Heart left ventricle (tissue), 13 donors: Measurements from ENCODE around the gene TAS2R14.

Experiments used
- CTCF ChIP-seq, 12 donors: fragments of 200-600 bp; sonication (generic) in 4 of 12; IDR thresholded peaks; one replicate each; pipeline versions ENCODE4 v1.5.0 to v1.8.0; 2018 to 2022; ENCODE audit warnings: antibody characterized with exemption in 12 of 12, mild to moderate bottlenecking in 5 of 12
- POLR2A ChIP-seq, 2 donors: fragments of 450-650 bp; IDR thresholded peaks; one replicate each; pipeline ENCODE4 v1.6.1; 2017; ENCODE audit warnings: antibody characterized with exemption in 2 of 2, mild to moderate bottlenecking in 2 of 2, moderate library complexity in 2 of 2
- donor health status: ischemic (EF 13 %, LVEDD 7.1; RV severe dilation, severe dysfunction).
- donor health status: DM: no; HTN: yes; CAD: no.
- donor health status: DM: no; HTN: no; CAD: no.
- donor health status: ischemic (EF 25% LVEDD 6.9; RV normal size, moderate dysfunction).
- donor health status: ischemic (EF 25% LVEDD 5.7; RV mildly dilated, moderate dysfunction).
- donor health status: ischemic (EF 35%, LVEDD 5.7; RV mildly dilated, moderate dysfunction).
- donor health status: nonischemic (EF 11% LVEDD 7.7; RV severe dilation, severe dysfunction).
- donor health status: DM: yes; HTN: yes; CAD: no.
- donor health status: PGD.
- donor health status: ischemic (EF 29% LVEDD 5.4; RV normal size, mild dysfunction).
- donor health status: nonischemic (EF 23%, LVEDD 6.1; RV moderate dilation, normal function).

DNA sequence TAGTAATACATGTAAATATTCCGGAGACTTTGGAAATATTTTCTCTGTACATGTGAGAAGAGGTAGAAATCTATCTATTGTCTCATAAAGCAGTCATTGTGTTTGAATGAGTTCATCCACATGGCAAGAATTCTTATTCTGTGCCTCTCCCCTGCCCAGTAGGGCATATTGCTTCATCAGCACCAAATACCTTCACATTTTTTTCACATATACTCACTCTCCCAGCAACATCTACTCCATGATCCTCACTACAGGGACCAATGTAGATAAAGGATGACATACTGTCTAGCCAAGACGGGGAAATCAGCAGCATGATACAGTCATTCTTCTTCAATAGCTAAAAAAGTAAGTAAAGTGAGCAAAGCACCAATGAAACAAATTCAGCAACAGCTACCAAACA lies 1.3 kb upstream of the TAS2R14 start:
- TF ChIP-seq CTCF (IDR thresholded peaks at IDR 0.05), result no peak
- no peak for TF ChIP-seq POLR2A (IDR thresholded peaks at IDR 0.05)
